Caco-2 (cell line): ENCODE results near the gene KIF25. TPM values are rescaled to one million over a fixed set of nuclear protein-coding genes. Genes with fewer than 3 reads are reported as not detected.

Experiments
- BruUV-seq: library from RNA; stranded (reverse); fragments of 400-500 nt; replicated peaks from 2 replicates; lab custom pipeline; 2021; lab: Mats Ljungman, UMichigan
- CTCF ChIA-PET: fragments of 300-600 bp; sonication (Branson Sonifier 250); formaldehyde crosslinking; loops from one replicate; lab custom pipeline; 2022; ENCODE audit warnings: antibody characterized with exemption; lab: Charles Lee
- POLR2A ChIA-PET: fragments of 300-600 bp; sonication (Branson Sonifier 250); formaldehyde crosslinking; loops from one replicate; lab custom pipeline; 2022; ENCODE audit warnings: antibody characterized with exemption; lab: Charles Lee
- DNase-seq, 2 experiments: peaks; one replicate each; pipeline versions ENCODE4 v3.0.0 to v3.0.0-alpha.2; 2020 to 2022
- H3K27me3 ChIP-seq: replicated peaks from 2 replicates; pipeline ENCODE4 v1.6.0; 2011; ENCODE audit warnings: low read length; ENCODE audit not compliant: control insufficient read depth, insufficient read depth
- H3K36me3 ChIP-seq: 2 replicates; pipeline ENCODE4 v1.5.1; 2011; ENCODE audit warnings: low read length; ENCODE audit not compliant: control insufficient read depth, insufficient read depth
- H3K4me1 ChIP-seq: fragments of 250-450 bp; sonication (Bioruptor Pico); 2 replicates; pipeline ENCODE4 v1.5.1; 2020; ENCODE audit warnings: mild to moderate bottlenecking
- H3K4me3 ChIP-seq: 2 replicates; pipeline ENCODE4 v1.5.1; 2011; ENCODE audit warnings: low read depth, mild to moderate bottlenecking, control low read depth, low read length
- H3K9me3 ChIP-seq: fragments of 250-450 bp; sonication (Bioruptor Pico); 2 replicates; pipeline ENCODE4 v1.5.1; 2020; ENCODE audit warnings: mild to moderate bottlenecking, moderate library complexity
- H3K27ac Mint-ChIP-seq: one replicate; pipeline ENCODE4 v1.8.0; 2022; ENCODE audit warnings: mixed read lengths; ENCODE audit not compliant: unreplicated experiment
- H3K27me3 Mint-ChIP-seq: one replicate; pipeline ENCODE4 v1.8.0; 2022; ENCODE audit warnings: mixed read lengths; ENCODE audit not compliant: insufficient read depth, unreplicated experiment
- H3K36me3 Mint-ChIP-seq: one replicate; pipeline ENCODE4 v1.8.0; 2022; ENCODE audit warnings: mild to moderate bottlenecking, mixed read lengths; ENCODE audit not compliant: insufficient read depth, unreplicated experiment
- H3K4me1 Mint-ChIP-seq: one replicate; pipeline ENCODE4 v1.8.0; 2022; ENCODE audit warnings: low read depth, mixed read lengths; ENCODE audit not compliant: unreplicated experiment
- H3K4me3 Mint-ChIP-seq: one replicate; pipeline ENCODE4 v1.8.0; 2022; ENCODE audit warnings: mild to moderate bottlenecking, moderate library complexity, mixed read lengths; ENCODE audit not compliant: unreplicated experiment
- H3K9me3 Mint-ChIP-seq: one replicate; pipeline ENCODE4 v1.8.0; 2022; ENCODE audit warnings: mixed read lengths; ENCODE audit not compliant: unreplicated experiment
- intact Hi-C: fragments of 100-400 bp; cut with micrococcal nuclease; formaldehyde crosslinking; loops from one replicate; pipeline ENCODE4 v1.10.0; 2022; ENCODE audit not compliant: unreplicated experiment
- total RNA-seq: library from RNA; stranded (reverse); gene quantifications from 2 replicates; pipeline ENCODE4 v1.2.3, GENCODE V29; 2022
- TF ChIP-seq, protein P1 (sequence below), 2 experiments: fragments of 200-600 bp in 1 of 2; IDR thresholded peaks; 1 replicate in 1 of 2; 2 replicates in 1 of 2; pipeline versions ENCODE4 v1.5.1 to v1.8.0; 2011 to 2022; ENCODE audit warnings: antibody characterized with exemption in 1 of 2, control low read depth in 1 of 2, inconsistent platforms in 1 of 2, low read depth in 1 of 2, low read length in 1 of 2, mild to moderate bottlenecking in 1 of 2, moderate library complexity in 1 of 2; ENCODE audit not compliant: insufficient read depth in 1 of 2, severe bottlenecking in 1 of 2, unreplicated experiment in 1 of 2

Gene KIF25
- total RNA-seq, 1 experiment from 2014 or later: not detected

DNA sequence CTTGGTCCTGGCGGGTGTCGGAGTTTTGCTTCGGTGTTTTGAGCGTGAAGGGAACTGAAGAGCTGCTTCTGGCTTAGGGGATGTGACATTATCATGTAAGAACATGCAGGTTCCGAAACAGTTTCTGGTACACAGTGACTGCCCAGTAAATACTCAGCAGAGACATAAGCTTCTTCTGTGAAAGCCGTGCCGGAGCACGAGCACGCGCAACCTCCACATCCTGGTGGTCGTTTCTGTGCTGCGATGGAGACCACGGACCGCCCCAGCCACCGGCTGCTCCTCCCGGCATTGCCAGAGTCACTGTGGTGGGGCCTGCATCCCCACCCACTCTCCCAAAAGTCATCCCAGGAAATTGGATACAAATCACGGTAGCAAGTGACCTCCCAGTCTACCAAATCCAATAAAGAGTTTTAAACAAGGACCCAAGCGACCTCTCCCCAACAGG is 18.7 kb downstream of the KIF25 start:
- H3K9me3 Mint-ChIP-seq: peaks cover 31% of the 10 kb centered on the region
- BruUV-seq: no TSS peak
- peaks cover 4% of the 10 kb centered on the region for H3K27me3 Mint-ChIP-seq
- POLR2A ChIA-PET: no interaction called here
- Histone ChIP-seq H3K4me1 (no peaks in the 10 kb centered on the region), H3K27me3 (no peaks in the 10 kb centered on the region), H3K4me3 (no peak overlapping the region), H3K9me3 (peaks cover 15% of the 10 kb centered on the region), H3K36me3 (no peaks in the 10 kb centered on the region)
- CTCF ChIA-PET: no interaction called here
- no peak overlapping the region for H3K4me3 Mint-ChIP-seq
- intact Hi-C loops: no loop called here
- H3K27ac Mint-ChIP-seq: no peak overlapping the region
- TF ChIP-seq, protein P1, sequence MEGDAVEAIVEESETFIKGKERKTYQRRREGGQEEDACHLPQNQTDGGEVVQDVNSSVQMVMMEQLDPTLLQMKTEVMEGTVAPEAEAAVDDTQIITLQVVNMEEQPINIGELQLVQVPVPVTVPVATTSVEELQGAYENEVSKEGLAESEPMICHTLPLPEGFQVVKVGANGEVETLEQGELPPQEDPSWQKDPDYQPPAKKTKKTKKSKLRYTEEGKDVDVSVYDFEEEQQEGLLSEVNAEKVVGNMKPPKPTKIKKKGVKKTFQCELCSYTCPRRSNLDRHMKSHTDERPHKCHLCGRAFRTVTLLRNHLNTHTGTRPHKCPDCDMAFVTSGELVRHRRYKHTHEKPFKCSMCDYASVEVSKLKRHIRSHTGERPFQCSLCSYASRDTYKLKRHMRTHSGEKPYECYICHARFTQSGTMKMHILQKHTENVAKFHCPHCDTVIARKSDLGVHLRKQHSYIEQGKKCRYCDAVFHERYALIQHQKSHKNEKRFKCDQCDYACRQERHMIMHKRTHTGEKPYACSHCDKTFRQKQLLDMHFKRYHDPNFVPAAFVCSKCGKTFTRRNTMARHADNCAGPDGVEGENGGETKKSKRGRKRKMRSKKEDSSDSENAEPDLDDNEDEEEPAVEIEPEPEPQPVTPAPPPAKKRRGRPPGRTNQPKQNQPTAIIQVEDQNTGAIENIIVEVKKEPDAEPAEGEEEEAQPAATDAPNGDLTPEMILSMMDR (IDR thresholded peaks at IDR 0.05; ENCODE audit: insufficient read depth in 1 of 2, low read depth in 1 of 2, low read length in 1 of 2, severe bottlenecking in 1 of 2, unreplicated experiment in 1 of 2): no peak
- no peak for DNase-seq
- no peaks in the 10 kb centered on the region for H3K36me3 Mint-ChIP-seq
- no peaks in the 10 kb centered on the region for H3K4me1 Mint-ChIP-seq

DNA sequence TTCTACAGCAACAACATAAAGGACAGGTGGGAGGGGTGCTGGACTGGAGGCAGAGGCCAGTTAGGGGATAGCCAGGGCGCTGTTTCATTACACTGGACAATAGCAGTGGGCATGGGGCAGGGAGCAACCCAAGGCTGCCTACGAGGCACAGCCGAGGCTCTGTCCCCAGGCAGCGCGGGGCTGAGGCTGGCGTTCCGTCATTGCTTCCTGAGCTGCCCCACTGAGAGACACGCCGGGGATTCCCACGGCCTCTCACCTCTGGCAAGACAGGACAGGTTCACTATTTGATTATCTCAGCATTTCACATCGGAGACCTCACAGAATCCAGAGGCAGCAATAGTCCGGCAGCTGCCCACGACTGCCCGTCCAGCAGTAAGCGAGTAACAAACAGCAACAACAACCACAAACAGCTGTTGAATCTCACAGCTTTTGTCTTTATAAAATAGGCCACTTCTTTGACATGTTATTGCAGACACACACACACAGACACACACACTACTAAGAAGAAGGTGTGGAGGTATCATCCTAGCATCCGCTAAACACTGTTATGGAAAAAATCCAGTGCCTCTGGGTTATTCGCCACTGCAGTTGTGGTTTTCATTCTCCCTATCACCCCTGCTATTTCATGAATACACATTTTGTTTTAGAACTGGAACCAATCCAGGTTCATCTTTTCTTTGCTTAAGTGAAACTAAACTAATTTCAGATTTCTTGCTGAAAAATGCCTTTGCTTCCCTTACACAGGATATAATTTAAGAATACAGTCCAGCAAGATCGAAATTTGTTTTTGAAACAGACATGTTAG is 19.5 kb downstream of the KIF25 start:
- Mint-ChIP-seq H3K9me3 (peaks cover 24% of the 10 kb centered on the region), H3K4me3 (no peak overlapping the region), H3K27me3 (peaks cover 4% of the 10 kb centered on the region), H3K4me1 (no peaks in the 10 kb centered on the region), H3K27ac (no peak overlapping the region), H3K36me3 (no peaks in the 10 kb centered on the region)
- H3K4me1 ChIP-seq: no peaks in the 10 kb centered on the region
- H3K9me3 ChIP-seq: peaks cover 8% of the 10 kb centered on the region
- ChIA-PET POLR2A (no interaction called here), CTCF (no interaction called here)
- BruUV-seq: no TSS peak
- TF ChIP-seq, protein P1 (IDR thresholded peaks at IDR 0.05; ENCODE audit: insufficient read depth in 1 of 2, low read depth in 1 of 2, low read length in 1 of 2, severe bottlenecking in 1 of 2, unreplicated experiment in 1 of 2): no peak
- no peak for DNase-seq
- H3K36me3 ChIP-seq: no peaks in the 10 kb centered on the region
- H3K4me3 ChIP-seq: no peak overlapping the region
- no peaks in the 10 kb centered on the region for H3K27me3 ChIP-seq
- intact Hi-C loops: no loop called here

DNA sequence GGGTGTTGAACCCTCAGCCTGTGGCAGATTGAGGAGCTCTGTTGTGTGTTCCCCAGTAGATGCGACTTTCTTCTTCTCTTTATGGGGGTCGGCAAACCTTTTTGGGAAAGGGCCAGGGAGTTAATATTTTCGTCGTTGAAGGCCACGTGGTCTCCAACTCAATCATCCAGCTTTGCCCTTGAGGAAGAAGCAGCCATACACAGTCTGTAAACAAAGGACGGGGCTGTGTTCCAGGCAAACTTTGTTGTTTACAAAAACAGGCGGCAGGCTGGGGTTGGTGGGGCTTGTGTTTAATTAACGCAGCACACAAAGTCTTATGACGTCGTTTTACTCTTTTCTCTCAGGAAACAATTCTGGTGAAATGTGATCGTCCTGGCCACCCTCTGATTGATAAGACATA is 20.2 kb downstream of the KIF25 start:
- DNase-seq: no peak
- Mint-ChIP-seq H3K27ac (no peak overlapping the region), H3K9me3 (peaks cover 20% of the 10 kb centered on the region), H3K4me3 (no peak overlapping the region), H3K36me3 (no peaks in the 10 kb centered on the region), H3K27me3 (peaks cover 8% of the 10 kb centered on the region), H3K4me1 (peaks cover 5% of the 10 kb centered on the region)
- TF ChIP-seq, protein P1 (IDR thresholded peaks at IDR 0.05; ENCODE audit: insufficient read depth in 1 of 2, low read depth in 1 of 2, low read length in 1 of 2, severe bottlenecking in 1 of 2, unreplicated experiment in 1 of 2): no peak
- CTCF ChIA-PET: no interaction called here
- no peak overlapping the region for H3K4me3 ChIP-seq
- H3K27me3 ChIP-seq: no peaks in the 10 kb centered on the region
- BruUV-seq: no TSS peak
- POLR2A ChIA-PET: no interaction called here
- no peaks in the 10 kb centered on the region for H3K4me1 ChIP-seq
- peaks cover 7% of the 10 kb centered on the region; the same call in 1 of the 2 replicates for H3K9me3 ChIP-seq
- intact Hi-C loops: no loop called here
- H3K36me3 ChIP-seq: no peaks in the 10 kb centered on the region
